T-helper 9 cell (primary cell): ENCODE data around the gene OXCT2.
"Not testable (repeated sequence)": the region's sequence is repeated elsewhere in the genome, so short reads cannot be mapped to it uniquely, and the experiment has no call there.

Experiments used
- DNase-seq: peaks from one replicate; pipeline ENCODE4 v3.0.0-alpha.2; 2020

The OXCT2 gene

GRCh38 chr1:39787108-39787375 lies 15.9 kb upstream of the OXCT2 start:
- not testable (repeated sequence) for DNase-seq

- DNase-seq, result not testable (repeated sequence)
Measured at GRCh38 chr1:39786303-39787107, 15.4 kb upstream of the OXCT2 start.

- not testable (repeated sequence) for DNase-seq
Measured at GRCh38 chr1:39782685-39783084, 11.5 kb upstream of the OXCT2 start.

- no peak for DNase-seq
Measured at GRCh38 chr1:39782103-39782502, 11.0 kb upstream of the OXCT2 start.

- no peak for DNase-seq
Measured at GRCh38 chr1:39781349-39781715, 10.2 kb upstream of the OXCT2 start.

GRCh38 chr1:39779821-39780220 lies 8.7 kb upstream of the OXCT2 start:
- DNase-seq, result no peak

GRCh38 chr1:39779137-39779536 lies 8.0 kb upstream of the OXCT2 start:
- no peak for DNase-seq

GRCh38 chr1:39778463-39779099 lies 7.4 kb upstream of the OXCT2 start:
- DNase-seq, result not testable (repeated sequence)

- DNase-seq, result not testable (repeated sequence)
Measured at GRCh38 chr1:39777896-39778295, 6.7 kb upstream of the OXCT2 start.

- DNase-seq, result no peak
Measured at GRCh38 chr1:39777306-39777705, 6.2 kb upstream of the OXCT2 start.

- DNase-seq, result no peak
Measured at GRCh38 chr1:39776886-39777285, 5.7 kb upstream of the OXCT2 start.

GRCh38 chr1:39776400-39776713 lies 5.2 kb upstream of the OXCT2 start:
- DNase-seq, result no peak

- not testable (repeated sequence) for DNase-seq
Measured at GRCh38 chr1:39775676-39776399, 4.7 kb upstream of the OXCT2 start.

GRCh38 chr1:39775141-39775540 lies 4.0 kb upstream of the OXCT2 start:
- DNase-seq, result not testable (repeated sequence)

- not testable (repeated sequence) for DNase-seq
Measured at GRCh38 chr1:39773369-39773979, 2.3 kb upstream of the OXCT2 start.

GRCh38 chr1:39770100-39771021 lies 787 bp downstream of the OXCT2 start:
- DNase-seq, result not testable (repeated sequence)

GRCh38 chr1:39769502-39769901 lies 1.6 kb downstream of the OXCT2 start:
- DNase-seq, result not testable (repeated sequence)

GRCh38 chr1:39766466-39766865 lies 4.7 kb downstream of the OXCT2 start:
- DNase-seq, result not testable (repeated sequence)

- not testable (repeated sequence) for DNase-seq
Measured at GRCh38 chr1:39764512-39764911, 6.6 kb downstream of the OXCT2 start.

GRCh38 chr1:39763619-39764374 lies 7.4 kb downstream of the OXCT2 start:
- not testable (repeated sequence) for DNase-seq
